Measurements from ENCODE around the gene ITPR2.
A peak's percentile ranks its signal among the peaks of the same experiment; 100 is the strongest.
"Not testable (repeated sequence)": the region's sequence is repeated elsewhere in the genome, so short reads cannot be mapped to it uniquely, and the experiment has no call there.

Gene ITPR2

GRCh38 chr12:26628234-26628633 is 204.8 kb downstream of the ITPR2 start:
- DNase-seq (ENCODE audit: low read depth, low spot score), result peak; percentile 23

- no peak for DNase-seq (ENCODE audit: low read depth, low spot score)
Observed at GRCh38 chr12:26627335-26627734, 205.7 kb downstream of the ITPR2 start.

GRCh38 chr12:26623136-26623535 is 209.9 kb downstream of the ITPR2 start:
- no peak for DNase-seq (ENCODE audit: low read depth, low spot score)

- no peak for DNase-seq (ENCODE audit: low read depth, low spot score)
Observed at GRCh38 chr12:26622601-26623000, 210.4 kb downstream of the ITPR2 start.

- DNase-seq (ENCODE audit: low read depth, low spot score), result no peak
Observed at GRCh38 chr12:26621932-26622331, 211.1 kb downstream of the ITPR2 start.

- no peak for DNase-seq (ENCODE audit: low read depth, low spot score)
Observed at GRCh38 chr12:26620907-26621306, 212.1 kb downstream of the ITPR2 start.

- no peak for DNase-seq (ENCODE audit: low read depth, low spot score)
Observed at GRCh38 chr12:26617513-26617912, 215.5 kb downstream of the ITPR2 start.

- DNase-seq (ENCODE audit: low read depth, low spot score), result peak; percentile 44
Observed at GRCh38 chr12:26614011-26614616, 218.9 kb downstream of the ITPR2 start.

GRCh38 chr12:26612203-26612602 is 220.8 kb downstream of the ITPR2 start:
- DNase-seq (ENCODE audit: low read depth, low spot score), result no peak

- no peak for DNase-seq (ENCODE audit: low read depth, low spot score)
Observed at GRCh38 chr12:26611598-26611997, 221.4 kb downstream of the ITPR2 start.

GRCh38 chr12:26610774-26611173 is 222.2 kb downstream of the ITPR2 start:
- no peak for DNase-seq (ENCODE audit: low read depth, low spot score)

- DNase-seq (ENCODE audit: low read depth, low spot score), result no peak
Observed at GRCh38 chr12:26609986-26610385, 223.0 kb downstream of the ITPR2 start.

- DNase-seq (ENCODE audit: low read depth, low spot score), result no peak
Observed at GRCh38 chr12:26608706-26609105, 224.3 kb downstream of the ITPR2 start.

GRCh38 chr12:26608273-26608672 is 224.7 kb downstream of the ITPR2 start:
- no peak for DNase-seq (ENCODE audit: low read depth, low spot score)

- DNase-seq (ENCODE audit: low read depth, low spot score), result no peak
Observed at GRCh38 chr12:26606911-26607310, 226.1 kb downstream of the ITPR2 start.

GRCh38 chr12:26604813-26605212 is 228.2 kb downstream of the ITPR2 start:
- not testable (repeated sequence) for DNase-seq (ENCODE audit: low read depth, low spot score)

- peak; percentile 26 for DNase-seq (ENCODE audit: low read depth, low spot score)
Observed at GRCh38 chr12:26599096-26599695, 233.8 kb downstream of the ITPR2 start.

- DNase-seq (ENCODE audit: low read depth, low spot score), result peak; percentile 57
Observed at GRCh38 chr12:26595806-26596205, 237.2 kb downstream of the ITPR2 start.

GRCh38 chr12:26580619-26581018 is 252.4 kb downstream of the ITPR2 start:
- no peak for DNase-seq (ENCODE audit: low read depth, low spot score)

GRCh38 chr12:26576266-26576665 is 256.7 kb downstream of the ITPR2 start:
- no peak for DNase-seq (ENCODE audit: low read depth, low spot score)

GRCh38 chr12:26573225-26573909 is 259.6 kb downstream of the ITPR2 start:
- DNase-seq (ENCODE audit: low read depth, low spot score), result no peak

GRCh38 chr12:26572137-26572536 is 260.9 kb downstream of the ITPR2 start:
- no peak for DNase-seq (ENCODE audit: low read depth, low spot score)

- no peak for DNase-seq (ENCODE audit: low read depth, low spot score)
Observed at GRCh38 chr12:26571560-26571959, 261.4 kb downstream of the ITPR2 start.
